ENCODE data around the gene TAMM41. TPM values are rescaled to one million over a fixed set of nuclear protein-coding genes. Genes with fewer than 3 reads are reported as not detected.
A peak's percentile ranks its signal among the peaks of the same experiment; 100 is the strongest.
"Not testable (repeated sequence)": the region's sequence is repeated elsewhere in the genome, so short reads cannot be mapped to it uniquely, and the experiment has no call there.

Gene TAMM41
- total RNA-seq, 1 experiment from 2014 or later: 9.3 TPM

GRCh38 chr3:11770477-11771391, 76.0 kb downstream of the TAMM41 start:
- DNase-seq (ENCODE audit: extremely low read depth, low read depth): peak; percentile 41

- no peak for DNase-seq (ENCODE audit: extremely low read depth, low read depth)
Observed at GRCh38 chr3:11769704-11770476, 76.8 kb downstream of the TAMM41 start.

DNA sequence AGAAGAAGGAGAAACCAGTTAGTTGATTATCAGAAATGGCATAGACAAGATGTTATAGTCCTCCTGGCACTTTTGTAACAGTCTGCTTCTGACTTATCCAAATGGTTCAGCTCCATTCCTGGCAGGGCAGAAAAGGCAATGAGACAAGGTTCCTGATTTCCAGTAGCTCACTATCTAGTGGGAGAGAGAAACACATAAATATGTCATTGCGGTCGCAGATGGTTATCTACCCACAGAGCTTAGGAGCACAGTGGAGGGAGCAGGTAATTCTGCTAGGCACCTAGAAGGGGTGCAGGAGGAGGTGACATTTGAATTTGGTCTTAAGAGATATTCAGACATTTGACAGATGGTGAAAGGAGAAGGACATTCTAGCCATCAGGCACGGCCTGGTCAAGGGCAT, 78.1 kb downstream of the TAMM41 start:
- no peak for DNase-seq (ENCODE audit: extremely low read depth, low read depth)

GRCh38 chr3:11764931-11765363, 81.7 kb downstream of the TAMM41 start:
- no peak for DNase-seq (ENCODE audit: extremely low read depth, low read depth)

DNA sequence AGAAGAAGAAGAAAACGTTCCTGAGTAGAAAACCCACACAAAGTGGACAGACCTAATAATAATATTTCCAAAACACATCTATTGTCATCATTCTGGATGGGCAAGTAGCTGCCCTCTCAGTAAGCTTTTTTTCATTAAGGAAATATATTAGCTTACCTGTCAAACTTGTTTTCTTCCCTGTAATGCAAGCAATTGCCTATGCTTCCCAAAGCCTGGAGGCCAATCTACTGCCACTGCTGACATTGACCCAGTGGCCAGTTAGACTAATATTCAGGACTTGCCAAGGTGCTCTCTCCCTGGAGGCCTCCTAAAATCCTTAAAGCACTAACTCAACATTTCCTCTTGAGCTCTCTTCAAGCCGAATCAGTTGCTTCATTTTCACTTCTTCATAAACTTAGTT, 86.7 kb downstream of the TAMM41 start:
- DNase-seq (ENCODE audit: extremely low read depth, low read depth): no peak

DNA sequence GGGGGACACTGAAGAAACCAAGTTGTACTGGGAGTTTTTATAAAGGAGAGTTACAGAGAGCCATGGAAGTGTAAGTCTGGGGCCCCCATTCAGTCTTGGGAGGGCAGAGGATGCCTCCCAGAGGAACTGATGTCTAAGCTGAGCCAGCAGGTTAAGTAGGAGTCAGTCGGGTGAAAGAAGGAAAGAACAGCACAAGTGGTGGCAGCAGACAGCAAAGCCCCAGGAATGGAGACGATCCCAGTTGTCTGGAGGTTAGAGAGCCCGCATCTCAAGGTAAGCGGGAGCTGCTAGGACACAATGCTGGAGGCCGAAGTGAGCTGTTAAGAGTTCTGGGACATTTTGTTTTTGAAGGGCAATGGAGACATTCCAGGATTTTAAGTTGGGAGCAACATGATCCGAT, 88.8 kb downstream of the TAMM41 start:
- DNase-seq (ENCODE audit: extremely low read depth, low read depth): no peak

DNA sequence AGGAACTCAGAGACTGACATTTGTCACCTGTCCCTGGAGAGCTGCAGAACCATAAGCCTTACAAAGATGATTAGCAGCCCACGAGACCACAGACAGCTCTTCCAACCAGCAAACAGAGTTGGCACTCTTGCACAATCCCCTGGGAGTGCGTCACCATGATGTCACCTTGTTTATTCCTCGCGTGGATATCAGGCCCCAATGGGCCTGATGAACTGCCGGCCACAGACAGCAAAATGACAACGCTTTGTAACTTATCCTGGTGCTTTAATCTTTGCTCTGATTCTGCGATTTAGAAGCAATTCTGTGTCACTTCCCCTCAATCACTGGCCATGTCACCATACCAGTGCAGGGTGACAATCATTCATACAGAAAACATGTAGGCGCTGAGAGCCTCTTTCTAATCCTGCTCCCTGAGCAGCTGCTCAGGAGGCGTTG, 89.2 kb downstream of the TAMM41 start:
- peak; percentile 54 for DNase-seq (ENCODE audit: extremely low read depth, low read depth)

- DNase-seq (ENCODE audit: extremely low read depth, low read depth): no peak
Observed at GRCh38 chr3:11755276-11755675, 91.4 kb downstream of the TAMM41 start.

GRCh38 chr3:11752254-11752653, 94.4 kb downstream of the TAMM41 start:
- not testable (repeated sequence) for DNase-seq (ENCODE audit: extremely low read depth, low read depth)

DNA sequence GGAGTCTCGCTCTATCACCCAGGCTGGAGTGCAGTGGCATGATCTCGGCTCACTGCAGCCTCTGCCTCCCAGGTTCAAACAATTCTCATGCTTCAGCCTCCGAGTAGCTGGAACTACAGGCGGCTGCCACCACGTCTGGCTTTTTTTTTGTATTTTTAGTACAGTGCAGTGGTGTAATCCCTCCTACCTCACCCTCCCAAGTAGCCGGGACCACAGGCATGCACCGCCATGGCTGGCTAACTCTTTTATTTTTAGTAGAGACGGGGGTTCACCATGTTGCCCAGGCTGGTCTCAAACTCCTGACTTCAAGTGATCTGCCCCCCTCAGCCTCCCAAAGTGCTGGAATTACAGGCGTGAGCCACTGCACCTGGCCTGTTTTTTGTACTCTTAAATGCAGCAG, 98.4 kb downstream of the TAMM41 start:
- not testable (repeated sequence) for DNase-seq (ENCODE audit: extremely low read depth, low read depth)

Small RNA genes lying within 50 kb of the gene (small RNA-seq; reads per million reads assigned to genes)
- 0 reads per million in 2 experiments for gene CYCSP12

Other genes with a start within 250 kb of the TAMM41 start
- 50.1 and 52.2 TPM in 2 replicates for gene VGLL4, start 203.0 kb downstream of the TAMM41 start, total RNA-seq (2014; rRNA removed; shearing (Covaris generic))
- gene SYN2, start 157.5 kb upstream of the TAMM41 start, total RNA-seq (2014; rRNA removed; shearing (Covaris generic)): 0.06 TPM in 1 of 2 replicates, not detected in the other